ENCODE measurements around the gene COX7B2.

The COX7B2 gene

DNA sequence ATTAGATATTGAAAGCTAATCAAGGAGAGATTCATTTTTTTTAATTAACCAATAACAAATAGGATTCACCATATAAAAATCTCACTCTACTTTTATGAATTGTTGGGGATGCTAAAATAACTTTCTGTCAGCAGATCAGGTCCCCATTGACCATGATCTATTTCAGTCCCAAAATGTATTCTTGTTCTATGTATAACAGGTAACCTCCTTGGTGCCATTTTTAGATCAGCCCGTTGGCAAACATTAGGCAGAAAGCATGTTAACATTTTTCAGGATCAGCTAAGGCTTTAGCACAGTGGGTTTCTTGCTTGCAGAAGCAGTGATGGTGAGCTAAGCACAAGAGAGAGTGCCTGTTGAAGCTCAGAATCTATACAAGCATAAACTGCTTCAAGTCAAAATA lies 40.8 kb upstream of the COX7B2 start:
- no peak for TF ChIP-seq CTCF (IDR thresholded peaks at IDR 0.05; ENCODE audit: borderline replicate concordance, insufficient read depth, low read depth, low read length)
- no peak overlapping the region for H3K4me3 ChIP-seq (ENCODE audit: low read depth, low read length)

- TF ChIP-seq CTCF (IDR thresholded peaks at IDR 0.05; ENCODE audit: borderline replicate concordance, insufficient read depth, low read depth, low read length): no peak
- no peak overlapping the region for H3K4me3 ChIP-seq (ENCODE audit: low read depth, low read length)
Observed at GRCh38 chr4:46947541-46947940, 38.5 kb upstream of the COX7B2 start.

GRCh38 chr4:46946919-46947536 lies 38.0 kb upstream of the COX7B2 start:
- TF ChIP-seq CTCF (IDR thresholded peaks at IDR 0.05; ENCODE audit: borderline replicate concordance, insufficient read depth, low read depth, low read length): no peak
- no peak overlapping the region for H3K4me3 ChIP-seq (ENCODE audit: low read depth, low read length)

DNA sequence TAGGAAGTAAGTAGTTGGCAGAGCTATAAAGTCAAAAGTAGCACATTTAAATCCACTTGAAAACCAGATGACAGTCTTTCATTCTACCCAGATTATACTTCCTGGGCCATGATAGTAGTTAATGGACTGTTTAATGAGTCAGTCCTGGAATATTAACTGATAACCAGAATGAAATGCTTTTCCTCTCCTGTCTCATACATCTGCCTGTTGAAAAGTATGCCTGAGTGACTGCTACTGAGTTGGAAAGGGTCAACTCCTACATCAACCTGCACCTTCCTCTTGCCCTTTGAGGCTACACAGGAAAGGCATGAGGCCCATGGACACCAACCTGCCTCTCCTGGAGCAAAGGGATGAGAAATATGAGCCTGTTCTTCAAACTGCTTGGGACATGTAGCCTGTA lies 36.0 kb upstream of the COX7B2 start:
- no peak for TF ChIP-seq CTCF (IDR thresholded peaks at IDR 0.05; ENCODE audit: borderline replicate concordance, insufficient read depth, low read depth, low read length)
- H3K4me3 ChIP-seq (ENCODE audit: low read depth, low read length): no peak overlapping the region

DNA sequence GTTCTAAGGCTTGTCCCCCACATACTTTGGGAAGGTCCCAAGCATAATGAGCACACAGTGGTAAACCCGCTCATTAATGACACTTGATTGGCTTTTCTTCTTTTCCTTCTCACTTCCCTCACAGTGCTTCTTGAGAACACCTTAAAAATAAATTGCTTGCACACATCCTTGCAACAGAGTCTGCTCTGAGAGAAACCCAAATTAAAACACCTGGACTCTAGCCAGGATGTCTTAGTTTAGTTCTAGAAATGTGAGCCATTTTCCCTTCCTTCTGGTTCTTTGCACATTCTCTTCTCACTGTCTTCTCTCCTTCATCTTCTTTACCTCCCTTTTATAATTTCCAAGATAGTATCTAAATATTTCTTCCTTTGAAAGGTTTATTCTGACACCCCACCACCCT lies 35.3 kb upstream of the COX7B2 start:
- TF ChIP-seq CTCF (IDR thresholded peaks at IDR 0.05; ENCODE audit: borderline replicate concordance, insufficient read depth, low read depth, low read length): no peak
- H3K4me3 ChIP-seq (ENCODE audit: low read depth, low read length): no peak overlapping the region

GRCh38 chr4:46937493-46937892 lies 28.4 kb upstream of the COX7B2 start:
- H3K4me3 ChIP-seq (ENCODE audit: low read depth, low read length): no peak overlapping the region
- no peak for TF ChIP-seq CTCF (IDR thresholded peaks at IDR 0.05; ENCODE audit: borderline replicate concordance, insufficient read depth, low read depth, low read length)

GRCh38 chr4:46934726-46935125 lies 25.7 kb upstream of the COX7B2 start:
- no peak overlapping the region for H3K4me3 ChIP-seq (ENCODE audit: low read depth, low read length)
- TF ChIP-seq CTCF (IDR thresholded peaks at IDR 0.05; ENCODE audit: borderline replicate concordance, insufficient read depth, low read depth, low read length): no peak
